ENCODE measurements around the gene MCM8. TPM values are rescaled to one million over a fixed set of nuclear protein-coding genes. Genes with fewer than 3 reads are reported as not detected.

The MCM8 gene
- total and polyA plus RNA-seq, 9 of the 15 experiments (the other 6 are each of a cell fraction or from before 2014, with no cell fraction given) = 4.5 to 43.8 (median 25.4) TPM

DNA sequence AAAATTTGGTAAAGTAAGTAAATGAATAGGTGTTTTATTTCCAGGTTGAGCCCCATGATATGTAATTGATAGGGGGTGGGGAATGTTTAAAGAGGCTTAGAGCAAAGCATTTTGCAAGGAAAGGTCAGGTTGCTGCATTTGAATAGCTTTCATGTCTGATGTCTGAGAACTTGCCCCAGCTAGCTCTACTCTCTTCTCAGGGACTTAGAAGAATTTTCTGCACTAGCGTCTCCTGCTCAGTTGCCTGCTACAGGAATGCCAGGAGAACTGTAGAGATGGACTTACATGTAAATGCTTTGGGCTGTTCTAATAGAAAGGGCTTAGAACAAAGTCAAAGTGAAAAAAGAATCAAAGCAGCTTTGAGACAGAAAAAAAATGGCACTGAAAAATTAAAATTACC is 35.6 kb upstream of the MCM8 start (continued):
- TF ChIP-seq ATF3 (IDR thresholded peaks at IDR 0.05) = no peak
- no peak for TF ChIP-seq ATF3 (CRISPR knock-in tag; conservative IDR thresholded peaks at IDR 0.05)
- TF ChIP-seq, protein P1, sequence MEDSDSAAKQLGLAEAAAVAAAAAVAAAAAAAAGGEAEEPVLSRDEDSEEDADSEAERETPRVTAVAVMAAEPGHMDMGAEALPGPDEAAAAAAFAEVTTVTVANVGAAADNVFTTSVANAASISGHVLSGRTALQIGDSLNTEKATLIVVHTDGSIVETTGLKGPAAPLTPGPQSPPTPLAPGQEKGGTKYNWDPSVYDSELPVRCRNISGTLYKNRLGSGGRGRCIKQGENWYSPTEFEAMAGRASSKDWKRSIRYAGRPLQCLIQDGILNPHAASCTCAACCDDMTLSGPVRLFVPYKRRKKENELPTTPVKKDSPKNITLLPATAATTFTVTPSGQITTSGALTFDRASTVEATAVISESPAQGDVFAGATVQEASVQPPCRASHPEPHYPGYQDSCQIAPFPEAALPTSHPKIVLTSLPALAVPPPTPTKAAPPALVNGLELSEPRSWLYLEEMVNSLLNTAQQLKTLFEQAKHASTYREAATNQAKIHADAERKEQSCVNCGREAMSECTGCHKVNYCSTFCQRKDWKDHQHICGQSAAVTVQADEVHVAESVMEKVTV (CRISPR knock-in tag; IDR thresholded peaks at IDR 0.05) = no peak
- no peak for TF ChIP-seq RBM34 (IDR thresholded peaks at IDR 0.05; ENCODE audit: borderline replicate concordance, insufficient read depth, low read length)
- TF ChIP-seq PPARD (CRISPR knock-in tag; IDR thresholded peaks at IDR 0.05) = no peak
- no peak for TF ChIP-seq PCBP1 (IDR thresholded peaks at IDR 0.05; ENCODE audit: low read depth, low read length, poor library complexity, severe bottlenecking)
- TF ChIP-seq, protein P2, sequence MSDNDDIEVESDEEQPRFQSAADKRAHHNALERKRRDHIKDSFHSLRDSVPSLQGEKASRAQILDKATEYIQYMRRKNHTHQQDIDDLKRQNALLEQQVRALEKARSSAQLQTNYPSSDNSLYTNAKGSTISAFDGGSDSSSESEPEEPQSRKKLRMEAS (CRISPR knock-in tag; IDR thresholded peaks at IDR 0.05) = no peak
